HCT116 (cell line): Measurements from ENCODE around the gene GALP. TPM values are rescaled to one million over a fixed set of nuclear protein-coding genes. Genes with fewer than 3 reads are reported as not detected.

Experiments
- ATAC-seq: fragments of 200-7000 bp; cut with Tn5 transposase; 2 replicates; pipeline ENCODE4 v1.9.1; 2020; ENCODE audit warnings: mild to moderate bottlenecking, moderate library complexity
- BruUV-seq: library from RNA; stranded (reverse); fragments of 400-500 nt; replicated peaks from 2 replicates; lab custom pipeline; 2021; lab: Mats Ljungman, UMichigan
- CTCF ChIA-PET: fragments of 300-600 bp; sonication (Branson Sonifier 250); formaldehyde crosslinking; loops from one replicate; lab custom pipeline; 2021; ENCODE audit warnings: antibody characterized with exemption; lab: Charles Lee
- POLR2A ChIA-PET: fragments of 300-600, 350-600 bp; sonication (Branson Sonifier 250); formaldehyde crosslinking; loops from one replicate; lab custom pipeline; 2021; ENCODE audit warnings: antibody characterized with exemption; lab: Charles Lee
- RAD21 ChIA-PET, 2 experiments: fragments of 300-600 bp; sonication (Branson Sonifier 250); formaldehyde crosslinking; loops; one replicate each; lab custom pipeline; 2023; ENCODE audit warnings: low total read pairs in 2 of 2; ENCODE audit not compliant: uncharacterized antibody in 2 of 2, unreplicated experiment in 2 of 2, low non-redundant PET in 1 of 2; lab: Charles Lee
- DNase-seq: peaks from one replicate; pipeline ENCODE4 v3.0.0-alpha.2; 2010; ENCODE audit warnings: low read depth, low spot score
- H2AFZ ChIP-seq: fragments of 200-600 bp; shearing (Covaris generic), sonication (generic); 2 replicates; pipeline ENCODE4 v1.6.1; 2017; ENCODE audit warnings: low read depth, mixed run types, mixed read lengths, antibody characterized with exemption, low read length; ENCODE audit not compliant: poor library complexity, severe bottlenecking
- H3K27ac ChIP-seq: 2 replicates; pipeline ENCODE4 v1.5.1; 2012; ENCODE audit warnings: low read depth, low read length
- H3K27me3 ChIP-seq: fragments of 200-600 bp; sonication (generic); 2 replicates; pipeline ENCODE4 v1.6.1; 2016; ENCODE audit warnings: mixed run types, low read length, mixed read lengths; ENCODE audit not compliant: insufficient read depth
- H3K36me3 ChIP-seq, 2 experiments: fragments of 200-500 bp in 1 of 2; fragments of 200-600 bp in 1 of 2; sonication (Bioruptor generic) in 1 of 2; sonication (generic) in 1 of 2; 2 replicates each; pipeline versions ENCODE4 v1.5.1 to v1.6.1; 2014 to 2016; ENCODE audit warnings: low read length in 2 of 2, inconsistent platforms in 1 of 2, mixed read lengths in 1 of 2, mixed run types in 1 of 2; ENCODE audit not compliant: insufficient read depth in 2 of 2, control insufficient read depth in 1 of 2
- H3K4me1 ChIP-seq, 2 experiments: fragments of 200-600 bp in 1 of 2; sonication (generic) in 1 of 2; 2 replicates each; pipeline versions ENCODE4 v1.5.1 to v1.6.1; 2012 to 2017; ENCODE audit warnings: low read length in 2 of 2, inconsistent platforms in 1 of 2, mild to moderate bottlenecking in 1 of 2, mixed read lengths in 1 of 2, mixed run types in 1 of 2, moderate library complexity in 1 of 2; ENCODE audit not compliant: insufficient read depth in 2 of 2, control insufficient read depth in 1 of 2
- H3K4me2 ChIP-seq: fragments of 200-600 bp; sonication (generic); 2 replicates; pipeline ENCODE4 v1.6.1; 2017; ENCODE audit warnings: mixed run types, low read length, mixed read lengths
- H3K4me3 ChIP-seq, 2 experiments: fragments of 200-600 bp in 1 of 2; sonication (generic) in 1 of 2; replicated peaks in 1 of 2; 2 replicates each; pipeline ENCODE4 v1.5.1; 2011 to 2016; ENCODE audit warnings: low read length in 2 of 2, control low read depth in 1 of 2, low read depth in 1 of 2, mild to moderate bottlenecking in 1 of 2, mixed read lengths in 1 of 2, mixed run types in 1 of 2
- H3K79me2 ChIP-seq: fragments of 200-600 bp; sonication (generic); 2 replicates; pipeline ENCODE4 v1.6.1; 2017; ENCODE audit warnings: mild to moderate bottlenecking, mixed run types, low read length, moderate library complexity, mixed read lengths; ENCODE audit not compliant: insufficient read depth
- H3K9ac ChIP-seq: fragments of 200-600 bp; sonication (generic); 2 replicates; pipeline ENCODE4 v1.6.1; 2016; ENCODE audit warnings: low read length, mixed read lengths
- H3K9me2 ChIP-seq: fragments of 200-600 bp; sonication (generic), shearing (Covaris generic); 2 replicates; pipeline ENCODE4 v1.6.1; 2017; ENCODE audit warnings: mixed run types, mild to moderate bottlenecking, moderate library complexity; ENCODE audit not compliant: insufficient read depth
- H3K9me3 ChIP-seq, 2 experiments: fragments of 200-500 bp in 1 of 2; fragments of 200-600 bp in 1 of 2; sonication (Bioruptor generic) in 1 of 2; sonication (generic) in 1 of 2; 2 replicates each; pipeline ENCODE4 v1.6.1; 2014 to 2017; ENCODE audit warnings: low read length in 2 of 2, mixed read lengths in 2 of 2, inconsistent platforms in 1 of 2, low read depth in 1 of 2, mild to moderate bottlenecking in 1 of 2, mixed run types in 1 of 2, moderate library complexity in 1 of 2; ENCODE audit not compliant: control insufficient read depth in 1 of 2, insufficient read depth in 1 of 2
- H4K20me1 ChIP-seq: fragments of 200-600 bp; sonication (generic), shearing (Covaris generic); 2 replicates; pipeline ENCODE4 v1.6.1; 2017; ENCODE audit warnings: mixed run types, mild to moderate bottlenecking, moderate library complexity; ENCODE audit not compliant: insufficient read depth
- ATF3 ChIP-seq: IDR thresholded peaks from 2 replicates; pipeline ENCODE4 v1.6.1; 2012
- CEBPB ChIP-seq: IDR thresholded peaks from 2 replicates; pipeline ENCODE4 v1.6.1; 2012; ENCODE audit warnings: low read depth
- CTCF ChIP-seq, 3 experiments: fragments of 200-600 bp in 1 of 3; sonication (generic) in 1 of 3; IDR thresholded peaks in 2 of 3; conservative IDR thresholded peaks in 1 of 3; 2 replicates each; pipeline ENCODE4 v1.5.1; 2012 to 2017; ENCODE audit warnings: low read depth in 2 of 3, low read length in 2 of 3, antibody characterized with exemption in 1 of 3, borderline replicate concordance in 1 of 3, control low read depth in 1 of 3, mild to moderate bottlenecking in 1 of 3, mixed read lengths in 1 of 3, mixed run types in 1 of 3, moderate library complexity in 1 of 3; ENCODE audit not compliant: insufficient read depth in 1 of 3
- EZH2phosphoT487 ChIP-seq: fragments of 200-600 bp; IDR thresholded peaks from 2 replicates; pipeline ENCODE4 v1.6.1; 2018; ENCODE audit warnings: antibody characterized with exemption, borderline replicate concordance
- FOSL1 ChIP-seq: IDR thresholded peaks from 2 replicates; pipeline ENCODE4 v1.6.1; 2012; ENCODE audit warnings: low read depth
- MAX ChIP-seq: IDR thresholded peaks from 2 replicates; pipeline ENCODE4 v1.6.1; 2012
- POLR2AphosphoS5 ChIP-seq: IDR thresholded peaks from 2 replicates; pipeline ENCODE4 v1.6.1; 2011; ENCODE audit warnings: mild to moderate bottlenecking, low read depth, low read length, moderate library complexity
- RAD21 ChIP-seq: IDR thresholded peaks from 2 replicates; pipeline ENCODE4 v1.6.1; 2012; ENCODE audit warnings: low read depth, mild to moderate bottlenecking
- SIN3A ChIP-seq: IDR thresholded peaks from 2 replicates; pipeline ENCODE4 v1.6.1; 2012; ENCODE audit warnings: low read depth
- YY1 ChIP-seq: IDR thresholded peaks from 2 replicates; pipeline ENCODE4 v1.6.1; 2011; ENCODE audit warnings: low read length, low read depth, moderate library complexity, mild to moderate bottlenecking; ENCODE audit not compliant: insufficient replicate concordance; ENCODE audit errors: extremely low read depth
- ZBTB33 ChIP-seq: IDR thresholded peaks from 2 replicates; pipeline ENCODE4 v1.6.1; 2011; ENCODE audit warnings: mild to moderate bottlenecking, low read length, moderate library complexity; ENCODE audit not compliant: insufficient replicate concordance; ENCODE audit errors: extremely low read depth
- ZNF274 ChIP-seq: fragments of 200-500 bp; sonication (Bioruptor generic); IDR thresholded peaks from 2 replicates; pipeline ENCODE4 v1.6.1; 2014; ENCODE audit warnings: mild to moderate bottlenecking, low read depth, low read length, inconsistent platforms
- intact Hi-C: fragments of 100-400 bp; cut with micrococcal nuclease; formaldehyde crosslinking; loops from 2 replicates; pipeline ENCODE4 v1.10.0; 2022
- total RNA-seq: library from RNA; stranded (reverse); gene quantifications from one replicate; pipeline ENCODE4 v1.2.1, GENCODE V29; 2021; ENCODE audit not compliant: unreplicated experiment

GALP gene
- total RNA-seq, 1 experiment from 2014 or later = not detected

- Histone ChIP-seq H3K9ac (no peak overlapping the region), H3K36me3 (0 out of 4 replicates have a peak, but pooled peaks cover 0 to 2% of the 10 kb centered on the region in 2 experiments), H3K9me3 (no peaks in the 10 kb centered on the region), H3K4me3 (no peak overlapping the region), H3K27ac (no peak overlapping the region), H3K27me3 (no peaks in the 10 kb centered on the region), H3K4me1 (no peaks in the 10 kb centered on the region), H3K9me2 (no peaks in the 10 kb centered on the region), H3K79me2 (no peaks in the 10 kb centered on the region), H2AFZ (no peak overlapping the region), H4K20me1 (no peaks in the 10 kb centered on the region)
- ChIA-PET CTCF (no interaction called here), POLR2A (no interaction called here), RAD21 (no interaction called here)
- intact Hi-C loops = no loop called here
- ATAC-seq = no peak
- no TSS peak for BruUV-seq
- DNase-seq = no peak
- no peak for TF ChIP-seq ZBTB33
- TF ChIP-seq YY1 = no peak
- TF ChIP-seq CEBPB = no peak
- no peak for TF ChIP-seq ZNF274
- no peak for TF ChIP-seq SIN3A
- TF ChIP-seq POLR2AphosphoS5 = no peak
- TF ChIP-seq MAX = no peak
- no peak for TF ChIP-seq RAD21
- TF ChIP-seq CTCF (IDR thresholded peaks at IDR 0.05 in 2 of 3, conservative IDR thresholded peaks at IDR 0.05 in 1 of 3; ENCODE audit: borderline replicate concordance in 1 of 3, insufficient read depth in 1 of 3, low read depth in 2 of 3, low read length in 2 of 3) = no peak
- TF ChIP-seq EZH2phosphoT487 = no peak
- no peak for TF ChIP-seq FOSL1
- TF ChIP-seq ATF3 = no peak
- TF ChIP-seq, all 23 proteins: peak for 0
- H3K4me2 ChIP-seq = no peak overlapping the region
Measured at GRCh38 chr19:56158170-56158757, 17.5 kb upstream of the GALP start.
